Measurements from ENCODE around the gene MAGI2. TPM values are rescaled to one million over a fixed set of nuclear protein-coding genes. Genes with fewer than 3 reads are reported as not detected.
A peak's percentile ranks its signal among the peaks of the same experiment; 100 is the strongest.

MAGI2 gene
- total RNA-seq, 2 donors from 2014 or later, result 10.3 to 19.2 TPM

DNA sequence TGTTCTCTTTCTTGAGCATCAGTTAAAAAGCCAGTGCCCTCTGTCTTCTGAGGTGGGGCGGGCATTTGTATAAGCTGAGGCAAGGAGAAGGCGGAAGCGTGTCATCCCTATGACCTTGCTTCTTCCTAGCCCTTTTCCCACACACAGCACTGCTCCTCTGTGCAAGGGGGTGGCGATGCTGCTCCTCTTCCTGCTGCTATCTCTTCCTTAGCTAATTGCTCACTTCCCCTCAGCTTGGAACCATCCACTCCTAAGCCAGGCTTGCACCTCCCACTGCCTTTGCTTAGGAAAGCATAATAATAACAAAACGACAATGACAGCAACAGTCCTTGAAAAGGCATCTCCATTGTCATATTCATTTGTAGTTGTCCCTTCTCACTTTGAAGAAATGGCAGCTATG, 1288.0 kb downstream of the MAGI2 start:
- Histone ChIP-seq H3K27me3 (ENCODE audit: control insufficient read depth, insufficient read depth, low read length, poor library complexity, severe bottlenecking) (no peaks in the 10 kb centered on the region), H3K4me1 (ENCODE audit: control insufficient read depth, insufficient read depth, low read length) (no peaks in the 10 kb centered on the region), H3K36me3 (ENCODE audit: control insufficient read depth, insufficient read depth, low read length) (no peaks in the 10 kb centered on the region), H3K9me3 (ENCODE audit: control insufficient read depth, low read length) (no peaks in the 10 kb centered on the region), H3K4me3 (ENCODE audit: low read length) (no peak overlapping the region), H3K27ac (ENCODE audit: low read depth, low read length) (no peak overlapping the region), H3K9ac (ENCODE audit: extremely low read depth, low read length, poor library complexity, severe bottlenecking) (no peak overlapping the region)
- WGBS, 2 experiments (ENCODE audit: insufficient coverage in 1 of 2, insufficient read length in 1 of 2), result 71 to 76% methylated on average over 5 of the region's 5 CpGs
- Mint-ChIP-seq H3K9me3 (no peaks in the 10 kb centered on the region), H3K4me1 (peaks cover 7% of the 10 kb centered on the region), H3K4me3 (no peak overlapping the region), H3K27ac (no peak overlapping the region), H3K27me3 (ENCODE audit: insufficient read depth) (no peaks in the 10 kb centered on the region), H3K36me3 (ENCODE audit: low read depth) (no peaks in the 10 kb centered on the region)
- TF ChIP-seq, protein P1, sequence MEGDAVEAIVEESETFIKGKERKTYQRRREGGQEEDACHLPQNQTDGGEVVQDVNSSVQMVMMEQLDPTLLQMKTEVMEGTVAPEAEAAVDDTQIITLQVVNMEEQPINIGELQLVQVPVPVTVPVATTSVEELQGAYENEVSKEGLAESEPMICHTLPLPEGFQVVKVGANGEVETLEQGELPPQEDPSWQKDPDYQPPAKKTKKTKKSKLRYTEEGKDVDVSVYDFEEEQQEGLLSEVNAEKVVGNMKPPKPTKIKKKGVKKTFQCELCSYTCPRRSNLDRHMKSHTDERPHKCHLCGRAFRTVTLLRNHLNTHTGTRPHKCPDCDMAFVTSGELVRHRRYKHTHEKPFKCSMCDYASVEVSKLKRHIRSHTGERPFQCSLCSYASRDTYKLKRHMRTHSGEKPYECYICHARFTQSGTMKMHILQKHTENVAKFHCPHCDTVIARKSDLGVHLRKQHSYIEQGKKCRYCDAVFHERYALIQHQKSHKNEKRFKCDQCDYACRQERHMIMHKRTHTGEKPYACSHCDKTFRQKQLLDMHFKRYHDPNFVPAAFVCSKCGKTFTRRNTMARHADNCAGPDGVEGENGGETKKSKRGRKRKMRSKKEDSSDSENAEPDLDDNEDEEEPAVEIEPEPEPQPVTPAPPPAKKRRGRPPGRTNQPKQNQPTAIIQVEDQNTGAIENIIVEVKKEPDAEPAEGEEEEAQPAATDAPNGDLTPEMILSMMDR (conservative IDR thresholded peaks at IDR 0.05), result no peak
- peak; percentile 51 for DNase-seq

DNA sequence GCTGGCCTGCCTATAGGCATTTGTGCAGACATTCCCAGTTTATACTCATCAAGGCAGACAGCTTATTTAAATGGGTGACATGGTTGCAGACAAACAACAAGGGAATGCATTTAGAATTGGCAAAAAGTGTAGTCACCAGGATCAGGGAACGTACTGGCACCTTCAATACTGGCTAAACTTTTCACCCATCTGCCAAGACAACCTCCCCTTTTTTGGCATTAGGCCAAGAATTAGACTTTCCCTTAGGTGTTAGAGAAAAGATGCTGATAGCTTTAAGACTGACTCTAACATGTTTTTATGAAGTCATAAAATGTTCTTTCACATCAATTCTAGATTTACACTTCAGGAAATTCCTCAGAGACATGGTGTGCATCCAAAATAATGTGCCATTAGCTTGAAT, 1289.0 kb downstream of the MAGI2 start:
- Mint-ChIP-seq H3K27ac (no peak overlapping the region), H3K4me3 (no peak overlapping the region), H3K4me1 (peaks cover 15% of the 10 kb centered on the region), H3K36me3 (ENCODE audit: low read depth) (peaks cover 5% of the 10 kb centered on the region), H3K9me3 (no peaks in the 10 kb centered on the region), H3K27me3 (ENCODE audit: insufficient read depth) (no peaks in the 10 kb centered on the region)
- H3K4me1 ChIP-seq (ENCODE audit: control insufficient read depth, insufficient read depth, low read length), result no peaks in the 10 kb centered on the region
- TF ChIP-seq, protein P1 (conservative IDR thresholded peaks at IDR 0.05), result no peak
- 100% methylated on average over 1 of the region's 1 CpG for WGBS, 2 experiments (ENCODE audit: insufficient coverage in 1 of 2, insufficient read length in 1 of 2)
- H3K27ac ChIP-seq (ENCODE audit: low read depth, low read length), result no peak overlapping the region
- H3K36me3 ChIP-seq (ENCODE audit: control insufficient read depth, insufficient read depth, low read length), result no peaks in the 10 kb centered on the region
- no peak overlapping the region for H3K4me3 ChIP-seq (ENCODE audit: low read length)
- H3K9me3 ChIP-seq (ENCODE audit: control insufficient read depth, low read length), result no peaks in the 10 kb centered on the region
- H3K27me3 ChIP-seq (ENCODE audit: control insufficient read depth, insufficient read depth, low read length, poor library complexity, severe bottlenecking), result no peaks in the 10 kb centered on the region
- H3K9ac ChIP-seq (ENCODE audit: extremely low read depth, low read length, poor library complexity, severe bottlenecking), result no peak overlapping the region
- no peak for DNase-seq

DNA sequence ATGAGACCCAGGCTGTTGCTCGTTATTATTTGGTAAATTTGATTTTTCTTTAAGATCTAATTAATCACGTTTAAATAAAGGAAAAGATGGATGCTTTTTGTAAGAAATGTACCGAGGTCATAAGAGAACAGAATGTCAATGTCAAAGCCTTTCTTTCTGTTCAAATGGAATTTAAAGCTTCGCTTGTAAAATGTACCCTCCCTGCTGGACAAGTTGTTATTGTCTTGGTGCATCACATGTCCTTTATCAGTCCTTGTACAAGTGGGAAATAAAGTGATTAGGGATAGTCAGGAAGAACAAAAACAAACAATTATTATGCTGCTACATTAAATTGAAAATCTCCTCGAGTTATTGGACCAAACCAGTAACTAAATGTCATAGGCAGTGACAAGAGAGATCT, 1291.7 kb downstream of the MAGI2 start:
- Histone ChIP-seq H3K9me3 (ENCODE audit: control insufficient read depth, low read length) (no peaks in the 10 kb centered on the region), H3K4me3 (ENCODE audit: low read length) (no peak overlapping the region), H3K4me1 (ENCODE audit: control insufficient read depth, insufficient read depth, low read length) (peaks cover 2% of the 10 kb centered on the region), H3K27me3 (ENCODE audit: control insufficient read depth, insufficient read depth, low read length, poor library complexity, severe bottlenecking) (no peaks in the 10 kb centered on the region), H3K27ac (ENCODE audit: low read depth, low read length) (no peak overlapping the region), H3K9ac (ENCODE audit: extremely low read depth, low read length, poor library complexity, severe bottlenecking) (no peak overlapping the region), H3K36me3 (ENCODE audit: control insufficient read depth, insufficient read depth, low read length) (no peaks in the 10 kb centered on the region)
- no peaks in the 10 kb centered on the region for H3K27me3 Mint-ChIP-seq (ENCODE audit: insufficient read depth)
- no peak overlapping the region for H3K4me3 Mint-ChIP-seq
- no peaks in the 10 kb centered on the region for H3K9me3 Mint-ChIP-seq
- DNase-seq, result no peak
- 89 to 100% methylated on average over 4 to 5 of the region's 5 CpGs for WGBS, 2 experiments (ENCODE audit: insufficient coverage in 1 of 2, insufficient read length in 1 of 2)
- H3K4me1 Mint-ChIP-seq, result peaks cover 31% of the 10 kb centered on the region
- H3K36me3 Mint-ChIP-seq (ENCODE audit: low read depth), result peaks cover 11% of the 10 kb centered on the region
- TF ChIP-seq, protein P1 (conservative IDR thresholded peaks at IDR 0.05), result no peak
- H3K27ac Mint-ChIP-seq, result no peak overlapping the region
